NCI-H128 (cell line): ENCODE data around the gene EYS.
"Not testable (repeated sequence)": the region's sequence is repeated elsewhere in the genome, so short reads cannot be mapped to it uniquely, and the experiment has no call there.

Experiments
- DNase-seq: peaks from one replicate; lab custom pipeline; 2025; ENCODE audit not compliant: unreplicated experiment; lab: John Stamatoyannopoulos, UW

Gene EYS

GRCh38 chr6:63935732-63936131 is 1771.3 kb downstream of the EYS start:
- DNase-seq = no peak

DNA sequence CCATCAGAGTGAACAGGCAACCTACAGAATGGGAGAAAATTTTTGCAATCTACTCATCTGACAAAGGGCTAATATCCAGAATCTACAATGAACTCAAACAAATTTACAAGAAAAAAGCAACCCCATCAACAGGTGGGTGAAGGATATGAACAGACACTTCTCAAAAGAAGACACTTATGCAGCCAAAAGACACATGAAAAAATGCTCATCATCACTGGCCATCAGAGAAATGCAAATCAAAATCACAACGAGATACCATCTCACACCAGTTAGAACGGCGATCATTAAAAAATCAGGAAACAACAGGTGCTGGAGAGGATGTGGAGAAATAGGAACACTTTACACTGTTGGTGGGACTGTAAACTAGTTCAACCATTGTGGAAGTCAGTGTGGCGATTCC is 1773.1 kb downstream of the EYS start:
- DNase-seq = not testable (repeated sequence)

- no peak for DNase-seq
These were observed 1776.2 kb downstream of the EYS start for GRCh38 chr6:63930848-63931247.

GRCh38 chr6:63929111-63929510 is 1777.9 kb downstream of the EYS start:
- no peak for DNase-seq

DNA sequence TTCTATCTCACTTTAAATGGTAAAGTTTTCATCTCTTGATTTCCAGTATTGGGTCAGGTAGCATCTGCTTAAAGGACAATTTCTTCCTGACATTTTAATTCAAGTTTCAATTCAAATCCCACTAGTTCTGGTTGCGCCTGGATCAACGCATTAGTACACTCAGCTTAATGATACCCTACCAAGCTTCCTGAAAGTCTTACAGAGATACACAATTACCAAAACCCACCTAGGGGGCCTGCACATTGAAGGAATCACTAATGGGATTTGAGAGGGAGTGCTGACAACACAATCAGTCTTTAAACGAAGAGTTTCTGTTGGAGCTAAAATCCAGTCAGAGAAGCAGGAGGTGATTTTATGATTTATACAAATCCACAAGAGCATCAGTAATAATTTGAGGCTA is 1778.4 kb downstream of the EYS start:
- DNase-seq = no peak

DNA sequence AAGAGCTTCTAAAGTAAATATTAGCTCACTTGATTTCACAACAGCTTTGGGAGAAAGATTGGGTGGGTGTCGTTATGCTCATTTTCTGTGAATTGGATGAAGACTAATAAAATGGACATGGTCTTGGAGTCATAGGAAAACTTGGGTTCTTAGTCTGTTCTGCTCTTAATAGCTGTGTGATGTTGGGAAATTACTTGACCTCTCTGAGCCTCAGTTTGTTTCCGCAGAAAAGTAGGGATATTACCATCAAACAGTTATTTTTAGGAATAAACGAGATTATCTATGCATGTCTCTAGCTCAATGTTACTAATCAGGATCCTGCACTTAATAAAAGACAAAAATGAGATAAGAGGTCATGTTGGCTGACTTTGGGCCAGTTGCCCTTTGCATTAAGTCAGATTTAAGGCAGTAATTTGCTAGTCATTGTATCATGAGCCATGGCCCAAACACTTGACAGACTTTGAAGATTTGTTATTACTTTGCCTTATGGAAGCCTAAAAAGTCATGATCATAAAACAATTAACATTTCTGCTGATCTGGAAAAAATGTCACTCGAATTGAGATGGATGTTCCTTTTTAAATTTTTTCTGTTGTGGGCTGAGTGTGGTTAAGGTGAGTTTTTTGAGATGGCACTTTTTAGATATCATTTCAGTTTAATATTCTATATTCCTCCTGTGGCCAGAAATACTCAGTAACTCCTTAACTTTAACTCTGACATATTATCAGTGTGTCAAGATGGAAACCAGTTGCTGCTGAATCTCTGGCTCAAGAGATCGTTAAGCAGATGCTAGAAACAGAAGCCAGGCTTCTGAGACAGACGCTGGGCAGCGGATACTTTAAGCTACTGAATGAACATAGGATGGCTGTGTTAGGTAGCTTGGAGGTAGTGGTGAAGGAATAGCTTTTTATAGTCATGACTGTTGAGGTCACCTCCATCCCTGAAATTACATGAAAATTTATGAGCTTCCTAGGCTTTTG is 1779.8 kb downstream of the EYS start:
- DNase-seq = no peak

- no peak for DNase-seq
These were observed 1780.7 kb downstream of the EYS start for GRCh38 chr6:63926258-63926780.

- DNase-seq = no peak
These were observed 1783.8 kb downstream of the EYS start for GRCh38 chr6:63923139-63923739.

DNA sequence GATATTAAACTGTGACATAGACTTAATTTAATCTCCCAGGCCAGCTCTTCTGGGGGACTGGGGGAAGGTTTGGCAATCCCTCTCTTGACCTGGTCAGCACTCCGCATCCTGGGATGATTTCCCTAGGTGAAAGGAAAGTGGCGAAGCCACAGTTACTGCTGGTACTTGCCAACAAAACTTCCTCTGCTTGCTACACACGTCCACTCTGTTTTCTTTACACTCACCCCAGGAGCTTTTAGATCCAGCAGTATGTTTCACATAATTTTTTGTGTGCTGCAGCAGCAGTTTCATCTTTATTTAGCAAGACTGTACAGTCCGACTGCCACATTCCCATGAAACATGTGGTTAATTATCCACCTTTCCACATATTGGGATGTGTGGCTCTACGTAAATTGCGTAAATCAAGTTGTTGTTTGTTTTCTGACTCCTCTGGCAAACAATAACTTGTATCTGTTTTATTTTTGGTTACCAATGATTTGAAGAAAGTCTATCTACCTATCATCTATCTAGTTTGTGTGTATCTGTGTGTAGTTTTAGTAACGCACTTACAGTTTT is 1787.4 kb downstream of the EYS start:
- DNase-seq = no peak

GRCh38 chr6:63912887-63913286 is 1794.1 kb downstream of the EYS start:
- DNase-seq = no peak

DNA sequence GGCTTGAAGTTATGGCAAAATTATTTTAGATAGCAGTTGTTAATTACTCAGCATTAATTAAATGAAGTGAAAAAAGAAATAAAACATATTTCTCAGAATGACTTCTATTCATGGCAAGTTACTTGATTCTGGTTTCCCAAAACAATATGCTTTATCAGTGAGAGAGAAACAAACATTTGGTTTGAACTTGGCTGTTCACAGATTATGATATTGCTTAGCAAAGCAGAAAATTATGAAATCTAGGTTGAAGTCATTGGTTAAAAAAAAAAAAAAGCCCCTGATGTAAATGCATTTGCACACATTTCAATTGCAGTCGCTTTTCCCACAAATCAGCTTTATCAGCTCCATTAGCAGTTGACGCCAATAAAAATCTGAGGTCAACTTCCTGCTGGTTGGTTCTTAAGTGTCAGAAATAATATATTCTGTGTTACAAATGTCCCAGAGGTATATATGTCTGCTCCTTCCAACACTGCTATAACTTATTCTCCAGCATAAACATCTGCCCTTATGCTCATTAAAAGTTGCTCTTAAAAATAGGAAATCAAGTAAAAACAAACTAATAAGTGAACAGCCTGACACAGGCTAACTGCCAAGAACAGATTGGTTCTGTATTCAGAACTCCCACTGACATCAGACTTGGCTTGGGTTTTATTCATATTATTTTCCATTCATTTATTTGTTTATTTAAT is 1796.0 kb downstream of the EYS start:
- no peak for DNase-seq

DNA sequence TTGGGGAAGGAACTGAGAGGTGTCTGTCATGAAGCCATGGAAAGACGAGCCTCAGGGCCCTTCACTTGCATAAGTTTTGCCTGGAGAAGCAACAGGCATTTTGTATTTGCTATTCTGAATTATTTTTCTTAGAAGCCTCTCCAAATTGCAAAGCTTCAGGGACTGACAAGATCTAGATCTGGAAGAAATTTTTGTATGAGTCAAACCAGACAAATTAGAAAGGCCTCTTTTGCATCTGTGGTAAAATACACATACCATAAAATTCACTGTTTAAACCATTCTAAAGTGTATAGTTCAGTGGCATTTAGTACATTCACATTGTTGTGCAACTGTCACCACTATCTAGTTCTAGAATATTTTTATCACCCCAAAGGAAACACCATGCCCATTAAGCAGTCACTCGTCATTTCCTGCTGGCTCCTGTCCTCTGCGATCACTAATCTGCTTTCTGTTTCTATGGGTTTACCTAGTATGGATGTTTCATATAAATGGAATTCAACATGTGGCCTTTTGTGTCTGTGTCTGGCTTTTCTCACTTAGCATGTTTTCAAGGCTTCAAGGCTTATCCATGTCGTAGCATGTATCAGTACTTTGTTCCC is 1802.3 kb downstream of the EYS start:
- DNase-seq = no peak

- no peak for DNase-seq
These were observed 1807.5 kb downstream of the EYS start for GRCh38 chr6:63899550-63899949.

DNA sequence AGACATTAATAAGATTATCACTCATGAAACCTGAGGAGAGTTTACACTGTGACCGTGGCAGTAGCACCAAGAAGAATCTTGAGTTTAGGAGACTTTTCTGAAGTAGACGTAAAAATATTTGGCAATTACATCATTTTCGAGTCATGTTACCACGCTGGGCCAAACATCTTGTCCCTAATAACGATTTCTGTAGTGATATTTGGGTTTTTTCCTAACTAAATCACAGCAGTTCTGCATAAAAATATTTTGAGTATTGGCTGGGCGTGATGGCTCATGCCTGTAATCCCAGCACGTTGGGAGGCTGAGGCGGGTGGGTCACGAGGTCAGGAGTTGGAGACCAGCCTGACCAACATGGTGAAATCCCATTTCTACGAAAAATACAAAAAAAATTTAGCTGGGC is 1809.1 kb downstream of the EYS start:
- no peak for DNase-seq

- no peak for DNase-seq
These were observed 1809.6 kb downstream of the EYS start for GRCh38 chr6:63897459-63897858.

GRCh38 chr6:63888416-63888815 is 1818.6 kb downstream of the EYS start:
- no peak for DNase-seq

- DNase-seq = not testable (repeated sequence)
These were observed 1819.2 kb downstream of the EYS start for GRCh38 chr6:63887804-63888203.

DNA sequence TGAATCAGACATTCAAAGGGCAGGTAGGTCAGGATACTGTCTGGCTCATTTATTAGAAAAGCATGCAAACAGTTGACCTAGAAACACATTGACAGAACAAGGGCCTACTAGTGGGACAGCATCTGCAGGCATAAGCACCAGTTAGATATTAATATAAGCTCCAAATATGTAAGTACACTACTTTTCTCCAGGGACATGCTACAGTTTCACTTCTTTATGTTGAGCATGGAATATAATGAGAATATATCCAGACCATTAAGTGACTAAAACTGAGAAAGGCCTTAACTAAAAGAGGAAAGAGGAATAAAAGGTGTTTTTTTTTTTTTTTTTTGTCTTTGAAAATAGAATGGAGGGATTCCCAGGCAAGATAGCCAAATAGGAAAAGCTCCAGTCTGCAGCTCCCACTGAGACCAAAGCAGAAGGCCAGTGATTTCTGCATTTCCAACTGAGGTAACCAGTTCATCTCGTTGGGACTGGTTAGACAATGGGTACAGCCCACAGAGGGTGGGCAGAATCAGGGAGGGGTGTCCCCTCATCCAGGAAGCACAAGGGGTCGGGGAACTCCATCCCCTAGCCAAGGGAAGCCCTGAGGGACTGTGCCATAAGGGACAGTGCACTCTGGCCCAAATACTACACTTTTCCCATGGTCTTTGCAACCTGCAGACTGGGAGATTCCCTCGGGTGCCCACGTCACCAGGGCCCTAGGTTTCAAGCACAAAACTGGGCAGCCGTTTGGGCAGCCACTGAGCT is 1819.8 kb downstream of the EYS start:
- no peak for DNase-seq

- no peak for DNase-seq
These were observed 1820.7 kb downstream of the EYS start for GRCh38 chr6:63886341-63886740.

- DNase-seq = no peak
These were observed 1823.4 kb downstream of the EYS start for GRCh38 chr6:63883597-63883996.
